ELF-1 (cell line): ENCODE measurements around the gene ROCK2.
A peak's percentile ranks its signal among the peaks of the same experiment; 100 is the strongest.

Source experiments
- DNase-seq: peaks from one replicate; pipeline ENCODE4 v3.0.0-alpha.2; 2016; ENCODE audit warnings: low read depth, low spot score

ROCK2 gene

GRCh38 chr2:11344342-11344955 is at the start of gene ROCK2:
Gene ROCK2, minus strand, starts transcription at chr2:11344636. Its CDS starts 500 bp downstream, at chr2:11344136.
- peak; percentile 71 for DNase-seq

- peak; percentile 52 for DNase-seq
Measured at GRCh38 chr2:11393711-11394236, 49.3 kb upstream of the ROCK2 start.

- DNase-seq: no peak
Measured at GRCh38 chr2:11391942-11392266, 47.5 kb upstream of the ROCK2 start.

DNA sequence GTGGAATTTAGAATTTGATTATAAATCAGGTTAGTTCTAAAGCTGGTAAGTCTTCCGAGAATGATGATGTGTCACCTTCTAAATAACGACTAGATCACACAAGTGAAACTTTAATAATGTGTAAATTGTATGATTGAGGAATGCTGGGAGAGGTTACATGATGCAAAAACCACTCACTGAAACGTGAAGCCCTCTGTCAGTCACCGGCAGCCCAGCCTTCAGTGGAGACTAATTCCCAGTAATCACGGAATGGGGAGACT is 45.9 kb upstream of the ROCK2 start:
- no peak for DNase-seq

DNA sequence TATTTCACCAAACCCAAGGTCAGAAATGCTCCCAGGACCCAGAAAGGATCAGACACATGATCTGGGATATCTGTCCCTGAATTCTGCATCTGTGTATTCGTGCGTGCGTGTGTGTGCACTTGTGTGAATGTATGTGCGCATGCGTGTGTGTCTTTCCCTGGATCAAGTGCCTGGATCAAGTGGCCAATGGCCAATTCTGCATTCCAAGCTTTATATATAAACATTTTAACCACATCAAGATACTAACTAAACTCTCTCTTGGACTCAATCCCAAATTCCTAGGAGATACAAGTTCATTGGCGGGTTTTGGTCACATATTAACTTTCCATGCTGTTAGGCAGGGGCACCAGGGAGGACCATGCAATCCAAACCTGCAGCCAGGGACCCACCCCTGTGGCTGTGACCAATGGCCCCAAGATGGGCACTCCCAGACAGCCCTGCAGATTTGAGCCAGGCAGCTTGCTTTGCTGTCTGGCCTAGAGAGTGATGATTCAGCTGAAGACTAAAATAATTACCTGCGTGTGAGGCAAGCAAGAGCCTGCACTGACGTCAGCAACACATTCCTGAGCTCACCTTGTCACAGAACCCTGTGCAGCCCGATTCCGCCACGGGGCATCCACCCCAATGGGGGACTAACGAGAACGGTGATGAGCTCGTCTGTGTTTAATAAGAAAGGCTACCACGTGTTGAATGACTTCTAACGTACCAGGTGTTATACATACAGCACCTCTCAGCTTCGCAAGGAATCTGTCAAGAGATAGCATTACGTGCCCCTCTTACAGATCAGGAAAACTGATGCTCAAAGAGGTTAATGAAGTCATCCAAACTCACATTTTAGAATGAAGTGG is 45.3 kb upstream of the ROCK2 start:
- DNase-seq: no peak

- no peak for DNase-seq
Measured at GRCh38 chr2:11389052-11389420, 44.6 kb upstream of the ROCK2 start.

DNA sequence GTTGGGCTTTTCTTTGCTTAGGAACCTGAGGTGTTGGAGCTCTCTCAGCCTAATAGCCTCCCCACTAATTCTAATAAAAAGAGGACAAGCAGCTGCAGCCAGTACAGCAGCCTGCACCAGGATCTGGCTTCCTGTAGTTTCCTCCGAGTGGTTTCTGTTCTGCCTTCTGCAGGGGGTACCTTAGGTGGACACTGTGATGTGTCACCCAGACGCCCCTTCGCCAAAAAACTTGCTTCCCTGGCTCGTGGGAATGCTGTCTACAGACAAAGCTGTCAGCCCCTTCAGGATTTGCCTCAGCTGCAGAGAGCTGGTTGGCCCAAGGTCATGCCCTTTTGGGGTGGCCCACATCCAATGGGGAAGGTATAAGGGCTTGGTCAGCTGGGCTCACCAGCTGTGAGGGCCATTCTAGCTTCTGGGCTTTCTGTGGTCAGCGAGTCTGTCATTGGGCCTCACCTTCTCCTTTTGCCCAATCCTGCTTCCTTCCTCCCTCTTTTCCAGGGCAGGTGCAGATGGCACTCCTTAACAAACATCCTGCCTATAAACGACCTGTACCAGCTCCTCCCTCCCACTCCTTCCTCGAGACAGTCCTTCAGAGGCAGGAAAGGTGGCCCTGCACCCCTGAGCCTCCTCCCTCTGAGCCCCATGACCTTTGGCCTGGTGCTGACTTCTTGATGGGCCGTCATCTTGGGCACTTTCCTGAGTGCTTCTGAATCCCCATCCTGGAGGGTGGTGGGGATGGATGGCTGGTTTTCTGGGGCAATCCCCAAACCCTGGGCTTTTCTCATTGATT is 44.0 kb upstream of the ROCK2 start:
- DNase-seq: no peak

DNA sequence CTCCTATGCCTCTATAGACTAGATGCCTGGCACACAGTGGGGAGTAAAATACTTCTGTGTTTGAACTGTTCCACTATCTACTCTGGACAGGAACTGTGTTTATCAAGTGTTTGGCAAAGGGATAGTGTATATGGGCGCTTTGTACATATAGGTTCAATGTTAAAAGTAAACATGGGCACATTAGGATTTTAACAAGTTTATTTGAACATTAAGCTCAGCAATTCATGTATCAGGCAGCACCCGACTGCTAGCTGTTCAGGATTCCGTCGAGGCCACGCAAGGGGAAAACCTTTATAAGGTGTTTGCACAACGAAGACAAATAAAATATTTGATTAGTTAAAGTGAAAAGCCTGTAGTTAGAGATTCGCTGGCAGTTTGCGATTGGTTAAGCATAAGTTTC is 43.4 kb upstream of the ROCK2 start:
- no peak for DNase-seq

GRCh38 chr2:11387100-11387390 is 42.6 kb upstream of the ROCK2 start:
- peak; percentile 30 for DNase-seq

DNA sequence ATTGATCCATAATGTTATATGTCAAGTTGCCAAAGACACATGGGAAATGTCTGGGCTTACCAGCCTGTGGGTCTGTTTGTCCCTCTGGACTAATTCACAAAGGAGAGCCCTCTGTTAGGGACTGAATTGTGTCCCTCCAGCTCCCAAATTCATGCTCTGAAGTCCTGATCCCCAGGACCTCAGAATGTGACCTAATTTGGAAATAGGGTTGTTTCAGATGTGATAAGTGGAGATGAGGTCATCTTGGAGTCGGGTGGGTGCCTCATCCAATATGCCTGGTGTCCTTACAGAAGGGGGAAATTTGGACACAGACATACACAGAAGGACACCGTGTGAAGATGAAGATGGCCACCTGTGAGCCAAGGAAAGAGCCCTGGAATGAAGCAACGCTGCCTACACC is 41.4 kb upstream of the ROCK2 start:
- DNase-seq: no peak

- DNase-seq: no peak
Measured at GRCh38 chr2:11385216-11385615, 40.8 kb upstream of the ROCK2 start.

DNA sequence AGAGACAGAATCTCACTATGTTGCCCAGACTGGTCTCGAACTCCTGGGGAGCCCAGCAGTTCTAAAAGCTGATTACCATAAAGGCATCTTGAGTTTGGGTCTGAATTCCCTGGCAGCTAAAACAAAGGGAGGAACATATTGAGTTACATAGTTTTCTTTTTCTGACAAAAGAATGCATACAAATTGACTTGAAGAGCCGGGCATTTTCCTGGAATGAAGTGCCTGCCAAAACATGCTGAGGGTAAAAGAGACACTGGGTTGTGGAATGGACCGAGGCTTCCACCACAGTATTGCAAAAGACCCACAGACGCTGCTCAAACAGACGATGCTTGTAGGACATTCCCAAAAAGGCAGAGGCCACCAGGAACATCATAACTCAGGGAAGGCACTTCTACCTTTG is 35.1 kb upstream of the ROCK2 start:
- DNase-seq: no peak

GRCh38 chr2:11377928-11378545 is 33.6 kb upstream of the ROCK2 start:
- no peak for DNase-seq

- no peak for DNase-seq
Measured at GRCh38 chr2:11376071-11376470, 31.6 kb upstream of the ROCK2 start.

DNA sequence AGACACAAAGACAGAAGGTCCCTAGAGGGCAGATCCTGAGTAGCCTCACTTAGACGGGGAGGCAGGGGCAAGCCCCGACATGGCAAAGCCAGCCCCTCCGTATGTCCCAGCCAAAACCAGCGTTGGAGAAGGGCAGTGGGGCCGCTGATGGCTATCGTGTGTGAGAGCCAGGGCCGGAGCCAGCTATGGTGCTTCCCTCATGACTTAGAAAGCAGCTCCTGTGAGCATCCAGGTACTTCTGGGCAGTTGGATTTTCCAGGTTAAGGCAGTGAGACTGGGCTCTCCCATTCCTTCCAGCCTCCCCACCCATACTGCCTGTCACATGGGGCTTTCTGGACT is 31.2 kb upstream of the ROCK2 start:
- no peak for DNase-seq

DNA sequence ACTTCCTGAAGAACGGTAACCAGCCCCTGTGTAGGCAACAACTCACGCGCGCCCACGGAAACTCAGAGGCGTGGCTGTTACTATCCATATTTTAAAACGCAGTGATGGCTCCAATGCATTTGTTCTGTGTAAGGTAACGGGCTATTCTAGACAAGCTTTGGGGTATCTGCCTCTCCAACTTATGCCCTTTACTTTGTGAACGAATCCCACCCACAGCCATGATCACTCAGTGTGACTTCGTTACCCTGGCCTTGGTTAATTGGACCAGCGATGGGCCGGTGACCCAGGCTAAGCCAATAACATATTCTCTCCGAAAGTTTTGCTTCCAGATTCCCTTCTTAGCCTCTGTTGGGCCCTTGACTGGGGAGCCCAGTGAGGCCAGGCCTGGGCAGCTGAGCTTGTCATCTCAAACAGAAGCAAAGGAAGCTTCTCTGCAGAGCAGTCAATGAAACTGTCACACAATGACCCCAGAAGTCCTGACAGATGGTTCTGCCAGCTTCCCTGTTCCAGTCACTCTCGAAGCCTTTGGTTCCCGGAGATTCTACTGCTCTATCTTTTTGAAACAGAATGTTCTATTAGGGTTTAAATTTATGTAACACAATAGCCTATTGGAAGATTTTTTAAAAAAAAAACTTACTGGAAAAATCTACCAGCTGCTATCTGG is 30.7 kb upstream of the ROCK2 start:
- no peak for DNase-seq

DNA sequence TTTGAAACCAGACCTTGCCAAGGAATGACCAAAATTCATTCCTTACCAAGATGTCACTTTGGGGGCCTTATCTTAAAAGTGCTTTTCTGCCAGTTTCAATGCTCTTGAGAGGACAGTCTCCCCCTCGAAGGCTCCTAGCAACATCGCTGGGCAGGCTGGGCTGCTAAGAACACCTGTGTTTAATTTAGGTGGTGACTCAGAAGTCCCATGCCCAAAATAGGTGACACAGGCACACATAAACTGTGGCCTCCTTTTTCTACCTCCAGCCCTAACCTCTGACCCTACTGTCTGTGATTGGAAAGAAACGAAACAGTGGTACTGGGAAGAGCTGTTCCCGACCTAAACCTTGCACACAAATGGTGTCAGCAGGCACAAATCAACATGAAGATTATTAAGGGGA is 28.7 kb upstream of the ROCK2 start:
- DNase-seq: no peak

GRCh38 chr2:11371092-11371937 is 26.9 kb upstream of the ROCK2 start:
- DNase-seq: no peak

- DNase-seq: no peak
Measured at GRCh38 chr2:11370377-11371091, 26.1 kb upstream of the ROCK2 start.

DNA sequence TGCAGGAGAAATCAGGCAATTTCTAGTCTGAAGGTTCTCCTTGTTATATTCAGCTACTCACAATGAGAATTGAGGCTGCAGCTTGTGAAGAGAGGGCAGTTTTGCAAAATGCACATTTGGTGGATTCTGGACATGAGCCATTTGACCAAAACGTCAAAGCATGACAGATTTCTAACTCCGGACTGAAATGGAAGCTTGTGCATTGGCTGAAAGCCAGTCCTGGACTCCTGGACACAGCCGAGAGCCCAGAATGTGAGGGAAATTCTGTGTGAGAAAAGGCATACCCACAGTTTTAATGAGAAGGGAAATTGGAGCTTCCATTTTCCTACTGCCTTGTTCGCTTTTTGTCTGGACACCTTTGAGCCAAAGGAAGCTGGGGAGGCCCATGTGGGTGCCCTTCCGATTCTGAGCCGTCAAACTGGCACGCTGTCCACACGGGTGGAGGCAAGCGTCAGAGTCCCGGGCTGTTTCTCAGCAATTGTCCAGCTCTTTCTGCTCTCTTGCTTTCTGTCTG is 23.7 kb upstream of the ROCK2 start:
- DNase-seq: no peak
